CD4-positive, alpha-beta T cell treated with Interleukin-17A for 1 hour (primary cell): ENCODE measurements around the gene MRPL19.
A peak's percentile ranks its signal among the peaks of the same experiment; 100 is the strongest.
"Not testable (repeated sequence)": the region's sequence is repeated elsewhere in the genome, so short reads cannot be mapped to it uniquely, and the experiment has no call there.

Experiments used
- DNase-seq: peaks from one replicate; pipeline ENCODE4 v3.0.0-alpha.2; 2020

Gene MRPL19

GRCh38 chr2:75675908-75676307 is 29.3 kb downstream of the MRPL19 start:
- DNase-seq, result no peak

DNA sequence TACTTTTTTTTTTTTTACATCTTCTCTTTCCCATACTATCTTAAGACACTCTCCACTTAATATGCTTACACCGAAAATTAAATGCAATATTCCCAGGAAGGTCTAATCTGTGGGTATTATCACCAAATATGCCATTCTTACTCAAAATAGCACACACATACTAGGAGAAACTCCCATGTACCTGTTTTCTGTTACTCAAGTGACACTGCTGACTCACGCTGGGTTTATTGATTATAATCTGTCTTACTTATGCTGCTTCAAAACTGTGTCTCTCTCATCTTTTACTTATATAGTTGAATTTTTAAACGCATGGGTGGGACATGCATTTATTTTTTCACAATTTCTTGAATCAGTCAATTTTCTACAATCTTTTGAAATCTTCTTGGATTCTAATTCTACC is 29.9 kb downstream of the MRPL19 start:
- DNase-seq, result no peak

GRCh38 chr2:75679556-75679955 is 33.0 kb downstream of the MRPL19 start:
- DNase-seq, result no peak

- DNase-seq, result no peak
Observed at GRCh38 chr2:75680402-75680801, 33.8 kb downstream of the MRPL19 start.

GRCh38 chr2:75683430-75683829 is 36.8 kb downstream of the MRPL19 start:
- not testable (repeated sequence) for DNase-seq

DNA sequence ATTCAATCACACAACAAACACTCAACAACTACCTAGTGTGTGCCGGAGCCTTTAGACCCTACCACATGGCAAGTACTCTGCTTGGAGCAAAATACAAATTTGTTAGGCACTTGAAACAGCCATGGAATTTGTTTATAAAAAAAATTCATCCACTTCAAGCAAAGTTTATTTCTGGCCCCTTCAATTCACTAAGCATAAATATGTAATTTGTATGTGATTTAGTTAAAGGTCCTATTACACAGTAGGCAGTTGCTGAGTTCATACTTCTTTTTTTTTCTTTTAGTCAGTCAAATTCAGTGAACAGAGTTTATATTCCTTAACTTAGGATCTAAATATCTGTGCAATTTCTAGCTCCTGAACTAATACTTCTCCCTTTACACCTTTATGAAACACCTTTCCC is 41.6 kb downstream of the MRPL19 start:
- no peak for DNase-seq

- no peak for DNase-seq
Observed at GRCh38 chr2:75698918-75699317, 52.3 kb downstream of the MRPL19 start.

- no peak for DNase-seq
Observed at GRCh38 chr2:75702593-75702992, 56.0 kb downstream of the MRPL19 start.

DNA sequence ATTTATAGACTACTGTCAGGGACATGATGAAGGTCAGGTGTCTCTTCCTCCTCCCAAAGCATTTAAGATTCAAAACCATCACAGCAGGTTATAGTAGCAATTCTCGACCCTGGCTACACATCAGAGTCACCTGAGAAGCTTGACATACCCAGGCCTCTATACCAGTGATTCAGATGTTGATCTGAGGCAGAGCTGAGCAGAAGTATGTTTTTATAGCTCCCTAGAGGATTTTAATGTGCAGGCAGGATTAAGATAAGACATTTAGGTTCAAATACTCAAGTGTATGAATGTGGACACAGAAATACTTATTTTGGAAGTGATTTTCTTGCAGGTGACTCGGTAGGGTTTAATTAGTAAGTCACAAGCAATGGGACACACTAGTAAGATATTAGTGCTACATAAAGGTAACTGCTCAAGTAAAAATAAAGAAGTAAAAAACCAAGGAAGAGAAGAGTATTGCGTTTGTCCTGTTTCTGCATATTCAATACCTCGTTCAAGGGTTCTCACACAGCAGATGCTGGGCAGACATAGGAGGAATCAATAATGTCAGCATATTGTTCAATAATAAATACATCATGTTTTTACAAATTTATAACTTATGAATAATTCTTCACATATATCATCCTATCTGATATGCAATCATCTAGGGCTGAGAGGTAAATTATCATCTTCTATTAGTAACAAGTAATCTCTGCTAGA is 57.2 kb downstream of the MRPL19 start:
- no peak for DNase-seq

GRCh38 chr2:75705921-75706320 is 59.3 kb downstream of the MRPL19 start:
- no peak for DNase-seq

DNA sequence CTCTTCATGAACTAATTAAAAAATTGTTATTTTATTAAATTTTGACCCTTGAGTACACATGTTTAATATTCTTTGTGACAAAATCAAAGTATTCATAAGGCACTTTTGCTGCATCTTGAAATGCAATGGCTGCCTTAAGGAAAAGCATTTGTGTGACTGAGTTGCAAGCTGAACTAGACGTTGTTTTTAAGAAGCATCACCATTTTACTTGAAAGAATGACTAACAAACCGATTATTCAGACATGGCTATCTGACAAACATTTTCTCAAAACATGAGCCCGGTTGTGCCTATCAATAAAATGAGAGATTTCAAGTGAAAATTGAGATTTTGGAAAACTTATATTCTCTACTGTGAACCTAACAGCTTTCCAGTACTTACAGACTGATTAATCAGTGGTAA is 61.3 kb downstream of the MRPL19 start:
- DNase-seq, result no peak

- DNase-seq, result no peak
Observed at GRCh38 chr2:75709297-75709696, 62.7 kb downstream of the MRPL19 start.

- no peak for DNase-seq
Observed at GRCh38 chr2:75710220-75710576, 63.6 kb downstream of the MRPL19 start.

DNA sequence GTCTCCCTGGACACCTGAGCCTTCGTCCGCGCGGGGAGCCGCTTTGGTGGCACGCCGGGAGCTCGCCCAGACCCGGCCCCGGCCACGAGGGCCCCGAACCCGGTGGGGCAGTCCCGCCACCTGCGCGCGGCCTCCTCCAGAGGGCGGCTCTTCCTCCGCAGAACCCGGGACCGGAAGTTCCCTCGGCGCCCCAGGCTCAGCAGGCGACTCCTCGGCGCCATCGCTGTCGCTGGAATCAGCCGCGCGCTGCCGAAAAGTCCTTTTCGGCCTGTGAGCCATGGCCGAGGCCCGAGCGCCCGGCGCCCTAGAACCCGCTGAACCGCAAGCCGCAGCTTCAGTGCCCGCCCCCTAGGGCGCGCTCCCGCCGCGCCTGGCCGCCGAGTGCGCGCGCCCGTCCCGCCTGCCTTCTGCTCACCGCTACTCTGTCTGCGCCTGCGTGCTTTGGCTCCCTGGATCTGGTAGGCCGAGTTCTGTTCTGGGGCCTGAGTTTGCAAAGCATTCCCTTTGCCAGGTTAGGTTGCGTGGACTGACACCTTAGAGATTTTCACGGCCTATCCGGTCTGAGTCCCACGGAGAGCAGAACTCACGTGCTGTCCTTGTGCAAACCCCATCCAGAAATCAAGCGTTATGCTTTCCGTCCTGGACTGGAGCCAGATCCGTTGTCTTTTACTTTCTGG is 64.1 kb downstream of the MRPL19 start, which contains the start of gene GCFC2:
Gene GCFC2, minus strand, starts transcription at position 339 of the 677 bp plus-strand sequence. Its CDS starts 60 bp downstream, at position 279.
- DNase-seq, result peak; percentile 88

DNA sequence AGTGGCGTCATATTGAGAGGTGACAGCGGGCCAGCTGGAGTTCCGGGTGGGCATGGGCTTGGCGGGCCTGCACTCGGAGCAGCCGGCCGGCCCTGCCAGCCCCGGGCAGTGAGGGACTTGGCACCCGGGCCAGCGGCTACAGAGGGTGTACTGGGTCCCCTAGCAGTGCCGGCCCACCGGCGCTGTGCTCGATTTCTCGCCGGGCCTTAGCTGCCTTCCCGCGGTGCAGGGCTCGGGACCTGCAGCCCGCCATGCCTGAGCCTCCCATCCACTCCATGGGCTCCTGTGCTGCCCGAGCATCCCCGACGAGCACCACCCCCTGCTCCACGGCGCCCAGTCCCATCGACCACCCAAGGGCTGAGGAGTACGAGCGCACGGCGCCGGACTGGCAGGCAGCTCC is 65.0 kb downstream of the MRPL19 start:
- not testable (repeated sequence) for DNase-seq

GRCh38 chr2:75716406-75716805 is 69.8 kb downstream of the MRPL19 start:
- DNase-seq, result peak; percentile 5

- no peak for DNase-seq
Observed at GRCh38 chr2:75719616-75720015, 73.0 kb downstream of the MRPL19 start.

DNA sequence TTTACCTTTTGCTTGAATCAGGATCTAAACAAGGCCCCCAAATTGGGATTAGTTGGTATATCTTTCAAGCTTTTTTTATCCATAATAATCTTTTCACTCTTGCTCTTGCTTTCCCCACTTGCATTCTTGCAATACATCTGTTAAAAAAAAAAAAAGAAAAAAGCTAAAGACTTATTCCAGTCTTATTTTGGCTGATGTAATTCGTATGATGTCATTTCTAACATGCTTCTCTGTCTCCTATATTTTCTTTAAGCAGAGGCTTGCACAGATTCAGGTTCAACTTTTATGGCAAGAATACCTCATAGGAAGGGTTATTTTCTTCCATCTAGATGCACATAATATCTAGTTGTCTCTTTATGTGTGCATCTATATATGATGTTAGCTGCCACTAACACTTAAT is 73.9 kb downstream of the MRPL19 start:
- no peak for DNase-seq

DNA sequence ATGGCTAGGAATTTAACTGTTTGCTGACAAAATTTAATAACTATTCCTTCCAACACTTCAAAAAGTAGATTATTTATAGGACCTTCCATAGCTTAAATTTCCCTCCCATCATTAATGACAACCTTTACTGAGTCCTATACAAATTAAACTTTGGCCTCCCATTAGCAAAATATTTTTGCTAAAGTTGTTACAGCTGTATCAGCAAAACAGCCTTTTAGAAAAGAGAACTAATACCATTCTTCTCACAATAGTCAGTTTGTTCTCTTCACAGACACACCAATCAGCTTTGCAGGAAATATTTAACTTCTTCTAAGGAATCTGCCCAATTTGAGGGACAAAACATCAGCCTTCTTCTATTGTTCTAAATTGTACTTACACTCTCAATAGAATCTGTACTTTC is 76.1 kb downstream of the MRPL19 start:
- no peak for DNase-seq

GRCh38 chr2:75728614-75729419 is 82.2 kb downstream of the MRPL19 start:
- DNase-seq, result no peak

DNA sequence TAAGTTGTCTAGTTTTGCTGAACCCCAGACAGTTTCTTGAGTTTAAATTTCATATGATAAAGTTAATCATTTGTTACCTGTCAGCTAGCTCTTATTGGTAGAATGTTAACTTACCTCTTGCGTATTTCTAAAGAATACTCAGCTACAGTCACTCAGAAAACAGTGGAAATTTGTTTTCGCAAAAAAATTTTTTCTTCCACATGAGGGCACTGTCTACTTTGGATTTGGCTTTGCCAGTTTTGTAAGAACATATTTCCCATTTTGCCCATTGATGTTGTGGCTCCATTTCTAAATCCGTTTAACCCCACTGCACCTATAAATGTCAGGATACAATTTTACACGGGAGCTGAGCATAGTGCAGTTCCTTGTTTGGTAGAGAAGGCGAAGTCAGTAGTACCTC is 83.3 kb downstream of the MRPL19 start:
- DNase-seq, result no peak

GRCh38 chr2:75736276-75736675 is 89.7 kb downstream of the MRPL19 start:
- DNase-seq, result no peak

DNA sequence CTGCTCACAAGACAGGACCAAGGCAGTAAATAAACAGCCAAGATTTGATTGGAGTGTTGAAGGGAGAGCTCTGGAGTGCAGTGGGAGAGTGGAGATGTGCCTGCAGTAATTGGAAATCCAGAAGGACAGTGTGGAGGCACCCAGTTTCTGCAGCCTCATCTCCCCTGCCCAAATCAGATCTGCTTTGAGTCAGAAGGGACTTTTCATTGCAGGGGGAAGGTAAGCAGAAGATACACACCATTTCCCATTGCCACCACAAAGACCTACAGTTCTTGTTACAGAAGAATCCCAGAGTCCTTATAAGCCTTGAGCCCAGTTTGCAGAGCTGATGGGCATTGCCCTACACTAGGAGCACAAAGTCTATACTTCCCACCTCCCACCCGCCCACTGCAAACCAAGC is 91.4 kb downstream of the MRPL19 start:
- DNase-seq, result no peak
